CD4-positive, alpha-beta T cell treated with Interleukin-6 for 4 hours (primary cell): ENCODE data around the gene IKZF1.

ENCODE experiments used
- DNase-seq: peaks from one replicate; pipeline ENCODE4 v3.0.0-alpha.2; 2020; ENCODE audit warnings: mixed read lengths

Gene IKZF1

DNA sequence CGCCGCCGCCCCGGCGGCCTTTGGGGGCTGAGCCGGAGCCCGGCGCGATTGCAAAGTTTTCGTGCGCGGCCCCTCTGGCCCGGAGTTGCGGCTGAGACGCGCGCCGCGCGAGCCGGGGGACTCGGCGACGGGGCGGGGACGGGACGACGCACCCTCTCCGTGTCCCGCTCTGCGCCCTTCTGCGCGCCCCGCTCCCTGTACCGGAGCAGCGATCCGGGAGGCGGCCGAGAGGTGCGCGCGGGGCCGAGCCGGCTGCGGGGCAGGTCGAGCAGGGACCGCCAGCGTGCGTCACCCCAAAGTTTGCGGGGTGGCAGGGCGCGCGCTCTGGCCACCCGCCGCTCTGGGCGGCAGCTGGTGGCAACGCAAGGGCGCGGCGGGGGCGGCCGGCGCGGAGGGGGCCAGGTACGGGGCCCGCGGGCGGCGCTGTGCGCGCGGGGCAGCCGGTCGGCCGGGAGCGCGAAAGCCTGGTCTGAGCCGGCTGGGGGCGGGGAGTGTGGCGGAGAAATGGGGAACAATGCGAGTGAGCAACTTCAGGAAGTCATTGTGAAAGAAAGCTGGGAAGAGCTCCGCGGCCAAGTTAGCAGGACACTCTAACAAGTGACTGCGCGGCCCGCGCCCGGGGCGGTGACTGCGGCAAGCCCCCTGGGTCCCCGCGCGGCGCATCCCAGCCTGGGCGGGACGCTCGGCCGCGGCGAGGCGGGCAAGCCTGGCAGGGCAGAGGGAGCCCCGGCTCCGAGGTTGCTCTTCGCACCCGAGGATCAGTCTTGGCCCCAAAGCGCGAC, at the start of gene IKZF1:
TSS of gene IKZF1 (plus strand) at position 588 of the 782 bp plus-strand sequence. CDS start 14,346 bp downstream, outside the sequence.
- DNase-seq: peak; percentile 78

DNA sequence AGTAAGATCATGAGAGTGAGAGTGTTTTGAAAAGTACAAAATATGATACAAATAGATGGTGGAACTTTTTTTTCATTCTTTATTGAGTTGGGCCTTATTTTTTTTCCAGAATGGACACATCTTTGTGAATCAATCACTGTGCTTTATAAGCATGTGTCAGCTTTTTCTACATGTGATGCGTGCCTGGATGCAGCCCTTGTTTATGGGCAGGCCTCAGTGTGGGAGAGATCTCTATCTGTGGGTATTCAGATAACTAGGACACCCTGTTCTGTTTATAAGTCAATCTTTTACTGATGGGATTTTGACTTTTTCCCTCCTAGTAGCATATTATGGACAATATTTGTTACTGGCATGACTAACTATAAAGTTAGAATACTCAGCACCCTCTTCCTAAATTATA, 42.9 kb upstream of the IKZF1 start:
- DNase-seq: peak; percentile 51

GRCh38 chr7:50262446-50262845, 42.1 kb upstream of the IKZF1 start:
- no peak for DNase-seq

- DNase-seq: peak; percentile 26
These were observed 41.4 kb upstream of the IKZF1 start for GRCh38 chr7:50262916-50263690.

DNA sequence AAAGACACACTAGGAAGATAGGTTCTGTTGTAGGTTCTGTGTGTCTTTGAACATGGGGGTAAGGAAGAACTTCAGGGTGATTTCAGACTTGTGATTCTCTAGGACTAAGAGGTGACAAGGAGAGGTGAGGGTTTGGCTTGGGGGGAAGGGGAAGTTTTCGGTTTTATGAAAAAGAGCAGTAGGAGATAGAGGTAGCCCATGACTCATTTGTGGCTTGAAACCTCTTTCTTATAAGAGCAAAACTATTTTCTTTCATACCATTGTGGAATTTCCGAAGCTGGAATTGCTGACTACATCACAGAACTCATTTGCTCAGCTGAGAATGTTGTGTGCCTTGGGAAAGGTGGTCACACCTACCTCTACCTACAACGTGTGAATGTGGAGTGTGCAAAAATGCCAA, 39.6 kb upstream of the IKZF1 start:
- peak; percentile 68 for DNase-seq

DNA sequence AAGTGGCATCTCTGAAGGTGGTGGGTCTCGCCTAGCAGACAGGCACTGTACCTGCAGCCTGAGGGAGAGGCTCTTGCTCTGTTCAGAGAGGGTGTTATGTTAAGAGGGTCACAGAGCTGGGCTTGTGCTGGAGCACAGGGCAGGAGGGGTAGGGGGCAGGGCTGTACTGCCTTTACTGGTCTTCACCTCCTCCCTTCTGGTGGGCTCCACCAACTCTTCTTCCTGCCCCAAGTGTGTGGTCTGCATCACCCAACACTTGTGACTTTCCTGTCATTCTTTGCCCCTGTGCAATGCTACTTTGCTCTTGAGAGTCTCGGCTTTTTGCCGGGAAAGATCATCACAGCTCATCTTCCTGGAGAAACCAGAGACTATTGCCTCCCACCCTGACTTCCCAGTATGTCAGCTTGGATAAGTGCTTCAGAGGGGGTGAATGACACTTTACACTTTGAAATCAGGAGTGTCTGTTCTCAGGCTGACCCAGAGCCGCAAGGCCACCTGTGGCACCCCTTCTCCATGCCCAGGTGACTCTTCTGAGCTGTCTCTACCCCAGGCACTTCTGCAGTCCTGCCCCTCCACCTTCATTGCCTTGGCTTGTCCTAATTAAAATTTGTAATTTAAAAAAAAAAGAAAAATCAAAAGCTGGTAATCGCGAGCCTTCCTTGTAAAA, 38.4 kb upstream of the IKZF1 start:
- peak; percentile 41 for DNase-seq

DNA sequence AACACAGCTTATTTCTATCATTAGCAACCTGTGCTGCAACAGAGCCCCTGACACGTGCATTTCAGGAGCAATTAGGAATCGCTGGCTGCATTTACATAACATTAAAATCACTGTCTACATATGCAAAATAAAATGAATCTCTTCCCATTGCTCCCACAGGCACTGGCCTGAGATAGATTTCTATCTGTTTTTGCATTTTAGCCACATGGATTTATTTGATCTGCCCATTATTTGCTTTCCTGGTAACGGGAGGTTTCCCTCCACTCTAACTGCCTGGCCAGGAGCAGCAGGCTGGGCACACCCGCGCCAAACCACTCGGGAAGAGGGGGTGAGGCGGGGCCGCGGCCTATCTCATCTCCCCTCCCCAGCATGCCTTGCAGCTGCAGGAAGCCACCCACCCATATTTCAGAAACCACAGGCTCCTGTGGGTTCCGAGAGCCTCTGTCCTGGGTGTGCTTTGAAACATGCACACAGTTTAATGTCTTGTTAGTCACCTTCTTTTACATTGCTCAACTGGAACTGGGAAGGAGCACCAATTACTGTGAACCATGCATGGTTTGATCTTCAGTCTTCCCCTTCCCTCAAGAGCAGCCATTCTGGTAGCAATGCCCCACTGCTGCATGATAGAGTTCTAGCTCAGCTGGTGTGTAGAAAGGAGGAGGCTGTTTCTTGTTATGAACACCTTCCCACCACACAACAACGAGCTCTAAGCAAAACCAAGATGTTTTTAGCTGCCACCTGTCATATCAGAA, 37.7 kb upstream of the IKZF1 start:
- peak; percentile 88 for DNase-seq

DNA sequence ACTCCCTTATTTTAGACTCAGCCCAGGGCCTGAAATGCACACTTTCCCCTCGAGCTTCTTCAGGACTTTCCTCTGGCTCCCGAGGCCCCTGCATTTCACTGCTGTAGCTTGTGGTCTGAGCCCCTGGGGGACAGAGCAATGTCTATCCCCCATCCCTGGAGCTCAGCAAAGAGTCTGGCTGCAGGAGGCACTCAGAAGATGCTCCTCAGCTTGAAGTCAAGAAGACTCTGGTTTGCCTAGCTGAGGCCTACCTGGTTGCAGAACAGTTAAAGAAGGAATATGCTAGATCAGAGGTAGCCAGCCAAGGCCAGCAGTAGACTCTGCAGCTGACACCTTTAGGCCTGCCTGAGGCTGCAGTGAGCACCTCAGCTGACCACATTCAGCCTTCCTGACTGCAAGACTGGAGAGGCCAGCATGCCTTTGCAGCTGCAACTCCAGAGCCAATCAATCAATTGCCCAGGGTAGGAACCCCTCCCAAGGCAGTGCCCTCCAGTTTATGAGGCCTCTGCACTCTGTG, 36.9 kb upstream of the IKZF1 start:
- peak; percentile 23 for DNase-seq

DNA sequence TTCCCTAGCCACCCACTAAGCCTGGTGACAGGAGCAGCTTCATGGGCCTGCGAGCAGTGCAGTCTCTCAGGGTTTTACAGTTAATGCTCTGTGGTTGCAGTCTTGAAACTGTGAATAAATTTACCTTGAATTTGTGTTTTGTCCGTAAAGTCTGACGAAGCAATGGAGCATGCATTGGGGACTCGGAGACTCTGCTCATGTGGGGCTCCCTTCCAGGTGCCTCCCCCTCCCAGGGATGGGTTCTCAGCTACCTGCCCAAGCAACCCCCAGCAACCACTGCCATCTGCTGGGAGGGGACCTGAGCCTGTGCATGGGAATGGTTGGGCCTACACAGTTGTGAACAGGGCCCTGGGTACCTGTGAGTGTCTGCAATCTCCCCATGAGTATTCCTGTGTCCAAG, 36.3 kb upstream of the IKZF1 start:
- DNase-seq: peak; percentile 63

DNA sequence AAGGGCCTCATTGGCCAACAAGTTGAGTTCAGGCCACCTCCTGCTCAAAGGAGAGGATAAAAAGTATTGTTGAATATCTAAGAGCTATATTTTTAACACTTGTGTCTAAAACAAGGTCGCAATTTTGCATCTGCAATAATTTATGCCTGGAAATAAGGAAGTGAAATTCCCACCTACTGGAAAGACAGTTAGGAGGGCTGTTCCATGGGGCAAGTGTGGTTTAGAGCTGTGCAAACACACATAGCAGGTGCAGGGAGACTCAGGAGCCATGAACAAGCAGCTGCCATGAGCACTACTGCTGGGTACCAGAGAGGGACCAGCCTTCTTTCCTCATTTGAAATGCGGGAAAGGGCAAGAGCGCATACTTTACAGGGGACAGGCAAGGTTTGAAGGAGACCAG, 35.5 kb upstream of the IKZF1 start:
- DNase-seq: no peak

DNA sequence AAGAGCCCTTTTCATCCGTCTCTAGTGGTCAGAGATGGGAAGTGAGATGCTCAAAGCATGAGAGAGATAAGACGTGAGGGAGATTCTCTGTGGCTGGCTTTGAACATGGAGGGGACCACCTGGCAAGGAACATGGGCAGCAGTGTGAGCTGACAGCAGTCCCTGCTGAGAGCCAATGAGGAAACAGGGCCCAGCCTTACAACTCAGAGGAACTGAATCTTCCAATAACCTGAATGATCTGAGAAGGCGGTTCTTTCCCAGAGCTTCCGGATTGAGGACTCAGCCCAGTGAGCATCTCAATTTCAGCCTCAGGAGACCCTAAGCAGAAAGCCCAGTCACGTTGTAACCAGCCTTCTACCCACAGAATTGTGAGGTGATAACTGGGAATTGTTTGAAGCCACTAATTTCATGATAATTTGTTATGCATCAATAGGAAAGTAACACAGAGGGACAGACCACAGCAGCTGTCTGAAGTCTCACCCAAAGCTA, 33.9 kb upstream of the IKZF1 start:
- no peak for DNase-seq

GRCh38 chr7:50272808-50273207, 31.7 kb upstream of the IKZF1 start:
- DNase-seq: no peak

DNA sequence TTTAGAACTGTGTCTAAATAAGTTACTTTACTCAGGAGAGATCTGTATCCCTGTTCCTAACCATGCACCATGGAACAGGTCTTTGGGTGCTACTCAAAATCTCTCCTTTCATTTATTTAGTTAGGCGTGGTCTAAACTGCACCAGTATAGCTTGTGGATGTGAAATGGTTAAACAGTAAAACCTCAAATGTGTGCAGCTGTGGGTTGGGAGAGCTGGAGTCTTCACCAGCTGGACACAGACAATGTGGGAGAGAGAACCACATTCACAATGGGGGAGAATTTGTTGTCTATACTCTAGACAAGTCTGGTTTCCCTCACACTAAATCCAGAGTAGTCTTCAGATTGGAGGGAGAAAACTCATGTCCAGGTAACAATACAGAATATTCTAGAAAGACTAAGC, 31.2 kb upstream of the IKZF1 start:
- no peak for DNase-seq

GRCh38 chr7:50273870-50274269, 30.6 kb upstream of the IKZF1 start:
- no peak for DNase-seq

- no peak for DNase-seq
These were observed 30.2 kb upstream of the IKZF1 start for GRCh38 chr7:50274361-50274760.

DNA sequence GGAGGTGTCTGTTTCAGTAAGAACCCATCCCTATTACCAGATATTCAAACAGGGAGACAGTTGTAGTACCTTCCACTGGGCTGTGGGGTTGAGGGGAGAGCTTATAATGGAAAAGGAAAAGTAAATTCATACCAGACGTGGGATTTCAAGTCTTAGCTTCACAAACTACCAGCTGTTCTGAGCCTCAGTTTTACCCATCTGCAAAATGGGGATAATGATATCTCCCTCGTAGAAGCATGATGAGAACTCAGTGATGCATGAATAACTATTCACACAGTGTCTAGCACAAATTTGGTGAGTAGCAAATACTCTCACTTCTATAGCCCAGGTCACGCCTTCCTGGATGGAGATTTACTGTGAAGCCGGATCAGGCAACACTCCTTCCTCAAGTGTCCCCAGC, 29.1 kb upstream of the IKZF1 start:
- DNase-seq: no peak

DNA sequence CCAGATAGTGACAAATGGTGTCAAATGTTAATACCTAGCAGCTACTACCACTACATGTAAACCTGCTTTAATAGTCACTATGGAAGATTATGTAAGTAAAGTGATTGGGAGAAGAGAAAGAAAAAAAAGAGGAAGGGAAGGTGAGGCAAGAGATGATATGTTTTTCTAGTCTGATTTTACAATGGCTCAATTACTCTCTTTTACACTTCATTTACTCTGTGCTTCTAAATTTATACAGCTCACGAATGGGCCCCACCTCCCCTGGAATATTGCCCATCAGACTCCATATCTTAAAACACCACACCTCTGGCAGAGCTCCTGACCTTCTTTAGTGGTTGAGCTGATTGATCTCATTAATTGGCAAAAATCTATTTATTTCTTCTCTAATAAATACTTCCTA, 28.0 kb upstream of the IKZF1 start:
- no peak for DNase-seq

DNA sequence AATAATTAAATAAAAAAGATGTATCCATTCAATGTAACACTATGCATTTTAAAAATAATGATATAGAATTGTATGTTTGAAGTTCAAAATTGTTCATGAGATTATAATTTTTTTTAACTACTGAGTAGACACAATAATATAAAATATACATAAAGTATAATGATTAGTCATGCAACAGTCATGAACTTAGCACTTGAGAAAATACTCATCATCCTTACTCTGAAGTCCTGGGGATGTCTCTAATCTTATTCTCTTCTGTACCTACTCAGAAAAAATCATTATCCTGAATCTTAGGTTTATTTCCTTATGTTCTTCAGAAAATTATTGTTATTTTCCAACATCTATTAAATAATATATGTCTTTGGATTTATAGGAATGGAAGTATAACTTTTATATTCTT, 26.4 kb upstream of the IKZF1 start:
- no peak for DNase-seq

- DNase-seq: no peak
These were observed 22.7 kb upstream of the IKZF1 start for GRCh38 chr7:50281680-50282445.

DNA sequence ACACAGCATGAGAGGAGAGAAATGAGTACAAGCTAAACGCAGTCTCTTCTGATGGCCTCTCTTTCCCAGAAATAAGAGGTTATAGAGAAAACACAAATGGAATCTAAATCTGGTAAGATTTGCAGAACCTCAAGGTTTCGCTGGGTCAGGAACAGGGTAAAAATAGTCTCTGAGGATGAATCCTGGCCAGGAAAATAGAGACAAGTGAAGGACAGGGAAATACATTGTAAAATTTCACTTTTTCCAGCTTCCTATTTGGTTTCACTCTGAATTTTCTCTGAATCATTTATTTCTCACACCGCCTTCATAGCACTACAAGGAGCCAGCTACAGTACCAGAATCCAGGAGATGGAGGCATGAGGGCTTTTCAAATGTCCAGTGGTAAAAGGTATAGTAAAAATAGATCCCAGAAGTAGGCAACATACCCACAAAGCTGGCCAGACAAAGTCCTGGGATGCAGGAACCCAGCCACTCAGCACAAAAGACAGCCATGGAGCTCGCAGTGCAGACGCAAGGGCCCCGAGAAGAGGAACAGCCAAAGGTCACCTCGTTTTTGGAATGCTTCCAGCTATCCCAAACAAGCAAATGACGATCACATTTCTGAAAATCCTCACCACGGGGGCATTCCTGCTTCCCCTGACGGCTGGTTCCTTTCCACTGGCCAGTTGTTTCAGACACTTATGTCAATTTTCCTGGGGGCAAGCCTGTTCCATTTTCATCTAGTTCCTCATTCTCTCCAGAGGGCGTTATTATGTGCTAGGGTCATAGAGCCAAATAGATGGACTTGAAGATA, 21.5 kb upstream of the IKZF1 start:
- DNase-seq: no peak

GRCh38 chr7:50283731-50284130, 20.8 kb upstream of the IKZF1 start:
- DNase-seq: no peak
